ENCODE measurements around the gene DNAH17.

DNAH17 gene

GRCh38 chr17:78434455-78435329, 142.5 kb downstream of the DNAH17 start:
- DNase-seq (ENCODE audit: low read depth in 4 of 4, low spot score in 1 of 4) = no peak

DNA sequence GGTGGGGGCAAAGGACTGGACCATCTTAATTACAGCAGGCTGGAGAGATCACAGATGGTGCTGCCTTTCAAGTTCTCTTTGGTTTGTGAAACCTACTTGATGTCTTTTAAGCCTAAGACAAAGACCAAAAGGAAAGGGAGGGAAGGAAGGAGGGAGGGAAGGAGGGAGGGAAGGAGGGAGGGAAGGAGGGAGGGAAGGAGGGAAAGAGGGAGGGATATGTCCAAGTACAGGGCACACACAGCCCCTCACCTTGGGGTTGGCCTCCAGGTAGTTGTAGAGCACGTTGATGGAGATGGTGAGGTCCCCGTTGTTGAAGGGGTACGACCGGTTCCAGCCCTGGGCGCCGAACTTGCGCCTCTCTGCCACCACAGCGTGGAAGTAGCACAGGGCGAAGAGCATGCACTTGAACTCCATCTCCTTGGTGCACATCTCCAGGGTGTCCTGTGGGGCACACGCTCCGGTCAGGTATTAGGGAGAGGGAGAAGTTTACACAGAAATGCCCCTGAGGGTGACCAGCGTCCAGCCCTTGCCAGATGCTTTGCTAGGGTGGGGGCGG, 143.3 kb downstream of the DNAH17 start:
- DNase-seq (ENCODE audit: low read depth in 4 of 4, low spot score in 1 of 4) = no peak

DNA sequence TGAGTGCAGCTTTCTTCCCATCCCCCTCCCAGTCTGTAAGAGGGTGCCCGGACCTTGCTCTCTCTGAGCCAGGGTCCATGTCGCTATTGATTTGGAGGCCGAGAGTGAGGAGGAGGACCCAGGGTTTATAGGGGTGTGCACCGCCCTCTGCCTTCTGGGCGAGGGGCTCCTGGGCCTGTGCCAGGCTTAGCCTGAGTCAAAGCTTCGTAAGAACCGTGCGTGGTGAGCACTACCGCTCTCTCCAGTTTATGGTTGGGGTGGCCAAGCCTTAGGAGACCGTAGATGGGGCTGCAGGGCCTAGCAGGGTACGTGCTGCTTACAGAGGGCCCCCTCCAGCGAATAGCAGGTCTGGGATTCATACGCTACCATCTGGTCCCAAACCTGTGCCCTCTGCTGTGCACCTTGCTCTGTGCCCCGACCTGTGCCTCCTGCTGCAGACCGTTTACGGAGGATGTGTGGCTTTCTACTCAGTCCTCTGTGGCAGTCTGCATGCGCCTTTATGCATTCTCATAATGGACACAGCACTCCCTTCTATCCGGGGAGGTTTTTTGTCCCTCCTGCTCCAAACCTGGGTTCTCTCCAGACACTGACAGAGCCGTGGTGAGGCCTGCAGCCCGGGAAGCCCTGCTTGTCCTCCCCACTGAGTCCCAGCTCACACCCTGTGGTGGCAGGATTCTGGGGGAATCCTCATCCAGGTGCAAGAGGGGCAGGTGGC, 144.0 kb downstream of the DNAH17 start:
- DNase-seq (ENCODE audit: low read depth in 4 of 4, low spot score in 1 of 4) = no peak

DNA sequence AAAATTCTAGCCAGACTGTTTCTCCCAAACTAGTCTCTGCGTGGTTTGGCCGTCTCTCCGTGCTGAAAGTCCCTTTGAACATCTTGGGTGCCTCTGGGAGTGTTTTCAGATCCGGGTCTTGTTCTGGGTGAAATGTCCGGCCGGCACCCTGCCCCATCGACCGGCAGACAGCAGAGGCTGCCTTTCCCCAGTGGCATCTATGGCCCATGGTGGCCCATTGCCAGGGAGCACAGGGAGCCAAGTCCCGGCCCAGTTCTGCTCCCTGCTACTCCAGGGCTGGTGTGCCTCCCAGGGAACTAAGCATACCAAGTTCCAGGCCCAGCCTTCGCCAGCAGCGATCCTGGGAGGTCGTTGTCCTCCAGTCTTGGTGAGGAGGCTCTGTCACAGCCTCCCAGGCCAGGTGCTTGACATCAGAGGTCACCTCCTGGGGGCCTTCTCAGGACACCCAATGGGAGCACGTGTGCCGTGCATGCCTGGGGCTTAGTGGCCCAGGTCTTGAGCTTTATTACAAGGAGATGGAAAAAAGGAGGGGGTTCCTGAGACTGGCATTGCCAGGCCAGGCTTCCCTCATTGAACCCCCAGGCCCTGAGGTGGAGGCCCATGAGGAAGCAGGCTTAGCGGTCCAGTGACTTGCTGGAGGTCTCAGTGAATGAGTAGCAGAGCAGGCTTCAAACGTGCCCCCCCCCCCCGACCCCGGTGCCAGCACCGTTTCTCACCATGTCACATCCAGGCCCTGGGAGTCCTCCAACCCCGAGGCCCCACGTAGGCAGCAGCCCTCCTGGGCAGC, 144.8 kb downstream of the DNAH17 start:
- DNase-seq (ENCODE audit: low read depth in 4 of 4, low spot score in 1 of 4) = no peak

- no peak for DNase-seq (ENCODE audit: low read depth in 4 of 4, low spot score in 1 of 4)
These were observed 145.6 kb downstream of the DNAH17 start for GRCh38 chr17:78431692-78431958.

- DNase-seq (ENCODE audit: low read depth in 4 of 4, low spot score in 1 of 4) = no peak
These were observed 146.1 kb downstream of the DNAH17 start for GRCh38 chr17:78430892-78431691.

DNA sequence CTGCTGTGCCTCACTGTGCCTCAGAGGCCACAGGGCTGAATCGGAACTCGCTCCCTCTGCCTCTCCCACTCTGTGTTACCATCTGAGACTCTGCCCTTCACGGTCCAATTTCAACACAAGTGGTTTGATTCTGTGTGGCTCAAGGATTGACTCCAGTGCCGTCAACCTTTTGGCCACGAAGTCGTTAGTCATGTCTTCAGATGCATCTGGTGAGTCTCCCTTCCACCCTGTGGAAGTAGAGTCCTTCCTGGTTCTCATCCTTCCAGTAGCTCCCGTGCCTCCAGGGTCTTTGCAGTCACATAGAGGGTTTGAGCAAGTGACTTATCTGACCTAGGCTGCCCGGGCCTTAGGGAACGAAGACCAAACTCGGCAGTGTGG, 147.6 kb downstream of the DNAH17 start:
- no peak for DNase-seq (ENCODE audit: low read depth in 4 of 4, low spot score in 1 of 4)

- no peak for DNase-seq (ENCODE audit: low read depth in 4 of 4, low spot score in 1 of 4)
These were observed 148.2 kb downstream of the DNAH17 start for GRCh38 chr17:78428836-78429617.

GRCh38 chr17:78428025-78428575, 149.1 kb downstream of the DNAH17 start:
- no peak for DNase-seq (ENCODE audit: low read depth in 4 of 4, low spot score in 1 of 4)

DNA sequence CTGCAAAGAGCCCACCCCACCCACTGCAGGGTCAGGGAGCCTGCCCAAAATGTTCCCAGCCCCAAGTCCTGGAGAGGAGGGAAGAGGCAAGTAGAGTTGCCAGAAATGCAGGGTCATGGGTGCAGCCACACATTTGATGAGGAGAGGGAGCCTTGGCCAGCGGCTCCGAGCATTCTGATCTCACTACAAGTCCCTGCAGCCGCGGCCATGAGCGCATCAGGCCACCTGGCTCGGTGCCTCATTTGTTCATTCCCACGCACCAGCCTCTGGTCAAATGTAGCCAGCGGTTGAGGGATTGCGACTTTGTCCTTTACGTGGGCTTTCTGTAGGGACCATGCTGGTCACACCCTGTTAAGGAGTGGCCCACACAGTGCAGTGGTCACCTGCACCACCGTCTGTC, 150.1 kb downstream of the DNAH17 start:
- no peak for DNase-seq (ENCODE audit: low read depth in 4 of 4, low spot score in 1 of 4)

- no peak for DNase-seq (ENCODE audit: low read depth in 4 of 4, low spot score in 1 of 4)
These were observed 150.8 kb downstream of the DNAH17 start for GRCh38 chr17:78426293-78426879.

- no peak for DNase-seq (ENCODE audit: low read depth in 4 of 4, low spot score in 1 of 4)
These were observed 151.8 kb downstream of the DNAH17 start for GRCh38 chr17:78425429-78425828.

GRCh38 chr17:78423961-78424675, 153.1 kb downstream of the DNAH17 start:
- DNase-seq (ENCODE audit: low read depth in 4 of 4, low spot score in 1 of 4) = no peak

GRCh38 chr17:78422872-78423588, 154.2 kb downstream of the DNAH17 start:
- DNase-seq (ENCODE audit: low read depth in 4 of 4, low spot score in 1 of 4) = no peak

DNA sequence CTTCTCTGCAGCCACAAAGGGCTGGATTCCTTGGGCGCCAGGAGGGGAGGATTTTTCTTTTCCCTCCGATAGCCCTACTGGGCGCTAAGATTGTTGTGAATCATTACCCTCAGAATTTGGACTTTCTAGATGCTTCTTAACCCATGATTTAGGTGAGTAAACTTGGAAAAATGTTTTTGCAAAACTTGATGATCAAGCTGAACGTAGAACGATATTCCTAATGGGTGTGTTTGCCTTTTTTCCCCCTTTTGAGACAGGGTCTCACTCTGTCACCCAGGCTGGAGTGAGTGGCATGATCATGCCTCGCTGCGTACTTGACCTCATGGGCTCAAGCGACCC, 155.0 kb downstream of the DNAH17 start:
- DNase-seq (ENCODE audit: low read depth in 4 of 4, low spot score in 1 of 4) = no peak

DNA sequence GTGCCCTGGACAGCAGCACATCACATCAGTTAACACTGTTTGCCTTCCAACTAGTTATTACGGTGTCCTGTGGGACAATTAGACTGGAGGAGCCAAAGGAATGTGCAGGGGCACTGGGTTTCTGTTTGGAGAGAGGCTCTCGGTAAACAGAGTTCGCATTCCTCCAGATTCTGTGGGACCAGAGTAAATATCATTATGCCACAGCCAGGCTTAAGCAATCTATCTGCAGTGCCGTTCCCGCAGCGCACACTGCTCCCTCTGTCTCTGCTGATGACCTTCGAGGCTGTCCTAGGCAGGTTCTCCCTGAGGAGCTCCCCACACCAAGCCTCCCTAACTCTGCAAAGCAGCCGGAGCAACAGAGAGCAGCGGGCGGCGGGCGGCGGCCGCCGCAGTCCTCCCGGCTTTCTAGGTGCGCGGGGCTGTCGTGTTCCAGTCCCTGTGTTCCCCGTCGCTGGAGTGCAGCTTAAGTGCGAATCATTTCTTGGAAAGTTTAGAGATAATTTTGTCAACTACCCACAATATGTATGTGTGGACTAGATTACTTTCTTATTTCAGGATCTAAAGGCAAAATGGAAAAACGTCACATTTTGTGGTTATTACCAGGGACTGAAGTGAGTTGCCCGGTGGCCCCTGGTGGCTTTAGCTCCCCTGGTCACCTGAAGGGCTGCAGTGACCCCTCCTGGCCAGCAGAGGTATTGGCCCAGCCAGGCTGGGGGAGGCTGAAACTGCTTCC, 155.5 kb downstream of the DNAH17 start:
- DNase-seq (ENCODE audit: low read depth in 4 of 4, low spot score in 1 of 4) = peak in 3 of 4 experiments; percentile 50 to 61 (median 53)

- DNase-seq (ENCODE audit: low read depth in 4 of 4, low spot score in 1 of 4) = no peak
These were observed 156.1 kb downstream of the DNAH17 start for GRCh38 chr17:78421084-78421533.
